Measurements from ENCODE around the gene PAN3. TPM values are rescaled to one million over a fixed set of nuclear protein-coding genes. Genes with fewer than 3 reads are reported as not detected.
A peak's percentile ranks its signal among the peaks of the same experiment; 100 is the strongest.

The PAN3 gene
- total RNA-seq, 1 donor from 2014 or later = 61.3 TPM

DNA sequence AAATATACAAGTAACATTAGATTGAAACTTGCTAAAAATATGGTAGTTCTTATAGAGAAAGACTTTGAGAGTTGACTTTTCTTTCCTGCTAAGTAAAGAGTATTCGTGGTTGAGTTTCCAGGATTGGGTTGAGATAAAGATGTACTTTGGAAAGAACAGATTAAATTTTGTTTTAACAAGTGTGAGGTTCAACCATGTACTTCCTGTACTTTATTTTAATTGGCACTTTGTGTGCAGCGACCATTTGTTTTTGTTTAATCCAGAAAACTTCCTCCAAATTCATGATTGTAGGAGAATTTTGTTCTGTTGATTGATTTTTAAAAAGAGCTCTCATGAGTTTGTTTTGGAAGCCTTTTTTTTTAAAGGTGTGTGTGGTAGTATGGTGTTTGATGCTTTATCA lies 46.9 kb downstream of the PAN3 start:
- Mint-ChIP-seq H3K9me3 (no peaks in the 10 kb centered on the region), H3K4me3 (no peak overlapping the region), H3K27ac (no peak overlapping the region), H3K4me1 (no peaks in the 10 kb centered on the region), H3K27me3 (ENCODE audit: low read depth) (no peaks in the 10 kb centered on the region), H3K36me3 (peaks cover 6% of the 10 kb centered on the region)
- TF ChIP-seq, protein P1, sequence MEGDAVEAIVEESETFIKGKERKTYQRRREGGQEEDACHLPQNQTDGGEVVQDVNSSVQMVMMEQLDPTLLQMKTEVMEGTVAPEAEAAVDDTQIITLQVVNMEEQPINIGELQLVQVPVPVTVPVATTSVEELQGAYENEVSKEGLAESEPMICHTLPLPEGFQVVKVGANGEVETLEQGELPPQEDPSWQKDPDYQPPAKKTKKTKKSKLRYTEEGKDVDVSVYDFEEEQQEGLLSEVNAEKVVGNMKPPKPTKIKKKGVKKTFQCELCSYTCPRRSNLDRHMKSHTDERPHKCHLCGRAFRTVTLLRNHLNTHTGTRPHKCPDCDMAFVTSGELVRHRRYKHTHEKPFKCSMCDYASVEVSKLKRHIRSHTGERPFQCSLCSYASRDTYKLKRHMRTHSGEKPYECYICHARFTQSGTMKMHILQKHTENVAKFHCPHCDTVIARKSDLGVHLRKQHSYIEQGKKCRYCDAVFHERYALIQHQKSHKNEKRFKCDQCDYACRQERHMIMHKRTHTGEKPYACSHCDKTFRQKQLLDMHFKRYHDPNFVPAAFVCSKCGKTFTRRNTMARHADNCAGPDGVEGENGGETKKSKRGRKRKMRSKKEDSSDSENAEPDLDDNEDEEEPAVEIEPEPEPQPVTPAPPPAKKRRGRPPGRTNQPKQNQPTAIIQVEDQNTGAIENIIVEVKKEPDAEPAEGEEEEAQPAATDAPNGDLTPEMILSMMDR (IDR thresholded peaks at IDR 0.05; ENCODE audit: unreplicated experiment) = no peak
- DNase-seq (ENCODE audit: low spot score in 2 of 2, unreplicated experiment in 2 of 2) = no peak

DNA sequence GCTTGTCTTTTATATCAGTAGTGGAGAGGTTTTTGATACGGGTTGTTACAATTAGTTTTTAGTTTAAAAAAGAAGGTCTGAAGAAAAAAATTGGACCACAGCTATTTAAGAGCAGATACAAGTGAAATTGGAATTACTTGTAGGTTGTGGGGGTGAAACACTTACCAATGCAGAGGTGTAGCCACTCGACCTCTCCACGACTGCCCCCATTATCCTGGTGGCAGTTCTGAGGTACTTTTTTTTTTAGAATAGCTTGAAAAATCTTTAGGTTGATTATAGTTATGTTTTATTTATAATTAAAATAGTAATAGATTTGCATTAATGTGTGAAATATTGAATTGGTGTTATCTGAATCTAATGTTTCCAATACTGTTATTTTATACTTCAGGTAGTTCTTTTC lies 60.7 kb downstream of the PAN3 start:
- Mint-ChIP-seq H3K27me3 (ENCODE audit: low read depth) (no peaks in the 10 kb centered on the region), H3K4me3 (no peak overlapping the region), H3K9me3 (no peaks in the 10 kb centered on the region), H3K4me1 (no peaks in the 10 kb centered on the region), H3K36me3 (peaks cover 18% of the 10 kb centered on the region), H3K27ac (no peak overlapping the region)
- DNase-seq (ENCODE audit: low spot score in 2 of 2, unreplicated experiment in 2 of 2) = no peak
- TF ChIP-seq, protein P1 (IDR thresholded peaks at IDR 0.05; ENCODE audit: unreplicated experiment) = peak; percentile 44

DNA sequence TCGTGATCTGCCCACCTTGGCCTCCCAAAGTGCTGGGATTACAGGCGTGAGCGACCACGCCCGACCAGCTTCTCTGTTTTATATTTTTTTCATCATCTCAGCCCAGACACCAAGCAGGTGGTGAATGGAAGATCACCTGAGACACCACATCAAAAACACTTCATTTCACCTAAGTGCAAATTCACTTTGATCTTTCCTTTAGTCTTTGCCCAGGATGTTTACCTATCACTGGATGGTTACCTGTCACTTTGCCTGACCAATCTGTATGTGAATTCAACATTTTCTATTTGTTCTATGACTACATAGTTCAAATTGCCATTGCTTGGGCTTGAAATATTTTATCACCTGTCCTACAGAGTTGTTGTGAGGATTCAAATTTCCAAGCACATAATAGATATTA lies 65.7 kb downstream of the PAN3 start:
- TF ChIP-seq, protein P1 (IDR thresholded peaks at IDR 0.05; ENCODE audit: unreplicated experiment) = no peak
- peaks cover 32% of the 10 kb centered on the region for H3K36me3 Mint-ChIP-seq
- H3K27ac Mint-ChIP-seq = no peak overlapping the region
- H3K4me1 Mint-ChIP-seq = no peaks in the 10 kb centered on the region
- no peaks in the 10 kb centered on the region for H3K27me3 Mint-ChIP-seq (ENCODE audit: low read depth)
- no peak overlapping the region for H3K4me3 Mint-ChIP-seq
- H3K9me3 Mint-ChIP-seq = no peaks in the 10 kb centered on the region
- no peak for DNase-seq (ENCODE audit: low spot score in 2 of 2, unreplicated experiment in 2 of 2)

DNA sequence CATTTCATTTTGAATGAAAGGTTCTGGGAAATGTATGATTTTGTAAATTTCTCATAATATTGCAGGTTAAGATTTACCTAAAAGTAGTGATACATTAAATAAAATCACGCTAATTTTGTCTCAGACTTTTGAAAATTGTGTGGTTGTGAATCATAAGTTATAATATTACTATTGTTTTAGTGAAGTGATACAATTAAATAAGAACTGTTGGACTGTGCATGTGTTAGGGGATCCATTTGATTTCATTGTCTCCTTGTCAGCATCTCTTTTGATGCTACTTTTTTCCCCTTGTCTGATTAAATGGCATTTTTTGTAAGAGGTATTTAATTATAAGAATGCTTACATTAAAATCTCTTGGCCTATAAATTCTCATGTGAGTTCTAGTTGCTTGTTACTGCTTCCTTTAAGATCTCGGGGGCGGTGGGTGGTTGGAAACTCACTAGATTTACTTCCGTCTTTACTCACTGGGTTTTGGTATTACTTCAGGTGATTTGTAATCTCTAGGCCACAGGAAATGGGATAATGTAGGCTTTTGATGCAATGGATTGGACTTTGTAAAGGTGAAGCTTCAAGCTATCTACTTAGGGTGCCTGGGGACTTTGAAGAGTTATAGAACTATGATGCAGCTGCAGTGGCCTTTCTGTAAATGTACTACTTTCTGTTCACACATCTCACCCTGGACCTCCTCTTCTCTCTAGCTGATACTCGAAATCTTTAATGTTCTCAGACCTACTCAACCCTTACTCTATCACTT lies 66.5 kb downstream of the PAN3 start:
- TF ChIP-seq, protein P1 (IDR thresholded peaks at IDR 0.05; ENCODE audit: unreplicated experiment) = no peak
- H3K4me1 Mint-ChIP-seq = no peaks in the 10 kb centered on the region
- no peak overlapping the region for H3K4me3 Mint-ChIP-seq
- H3K27ac Mint-ChIP-seq = no peak overlapping the region
- H3K27me3 Mint-ChIP-seq (ENCODE audit: low read depth) = no peaks in the 10 kb centered on the region
- no peaks in the 10 kb centered on the region for H3K9me3 Mint-ChIP-seq
- DNase-seq (ENCODE audit: low spot score in 2 of 2, unreplicated experiment in 2 of 2) = no peak
- H3K36me3 Mint-ChIP-seq = peaks cover 32% of the 10 kb centered on the region

DNA sequence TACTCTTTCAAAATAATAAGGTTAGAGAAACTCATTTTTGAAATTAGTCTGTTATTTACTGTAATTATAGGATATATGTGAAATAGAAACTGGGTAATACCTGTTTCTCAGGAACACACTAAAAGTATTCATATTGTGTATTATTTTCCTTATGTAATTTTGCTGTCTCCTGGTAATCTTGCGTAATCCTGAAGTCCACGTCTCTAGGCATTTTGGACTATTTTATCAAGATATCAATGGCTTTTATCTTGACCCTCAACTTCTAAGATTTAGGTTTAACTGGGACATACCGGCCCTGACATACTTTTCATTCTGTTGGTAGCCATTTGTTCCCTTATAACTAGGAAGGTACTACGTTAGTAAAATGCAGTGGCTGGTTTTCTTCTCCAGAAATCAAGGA lies 80.3 kb downstream of the PAN3 start:
- no peak overlapping the region for H3K27ac Mint-ChIP-seq
- no peak for DNase-seq (ENCODE audit: low spot score in 2 of 2, unreplicated experiment in 2 of 2)
- peaks cover 13% of the 10 kb centered on the region for H3K4me1 Mint-ChIP-seq
- no peak overlapping the region for H3K4me3 Mint-ChIP-seq
- no peaks in the 10 kb centered on the region for H3K9me3 Mint-ChIP-seq
- TF ChIP-seq, protein P1 (IDR thresholded peaks at IDR 0.05; ENCODE audit: unreplicated experiment) = no peak
- H3K36me3 Mint-ChIP-seq = peaks cover 8% of the 10 kb centered on the region
- no peaks in the 10 kb centered on the region for H3K27me3 Mint-ChIP-seq (ENCODE audit: low read depth)
